Renal cortex interstitium (tissue), 11 donors: ENCODE measurements around the gene ASCC3. TPM values are rescaled to one million over a fixed set of nuclear protein-coding genes. Genes with fewer than 3 reads are reported as not detected.
A peak's percentile ranks its signal among the peaks of the same experiment; 100 is the strongest.
"Not testable (repeated sequence)": the region's sequence is repeated elsewhere in the genome, so short reads cannot be mapped to it uniquely, and the experiment has no call there.

ENCODE experiments used
- DNase-seq, 11 donors: peaks; one replicate each; pipeline ENCODE4 v3.0.0-alpha.2; 2013; ENCODE audit warnings: low read depth in 9 of 11, low spot score in 4 of 11; ENCODE audit errors: extremely low read depth in 1 of 11
- polyA plus RNA-seq, 3 donors: library from polyadenylated mRNA; unstranded; fragments of 120-200 nt; gene quantifications; one replicate each; pipeline ENCODE4 v1.2.1, GENCODE V29; 2013; ENCODE audit not compliant: insufficient read length in 3 of 3

Gene ASCC3
- polyA plus RNA-seq, 3 donors: 20.9 to 26.3 (median 21.6) TPM

- not testable (repeated sequence) for DNase-seq
Measured at GRCh38 chr6:100758386-100758785, 122.7 kb downstream of the ASCC3 start.

GRCh38 chr6:100753421-100753820 is 127.7 kb downstream of the ASCC3 start:
- no peak for DNase-seq

- DNase-seq: no peak
Measured at GRCh38 chr6:100751590-100751989, 129.5 kb downstream of the ASCC3 start.

- no peak for DNase-seq
Measured at GRCh38 chr6:100745419-100746041, 135.6 kb downstream of the ASCC3 start.

- DNase-seq: no peak
Measured at GRCh38 chr6:100740439-100740838, 140.7 kb downstream of the ASCC3 start.

- not testable (repeated sequence) for DNase-seq
Measured at GRCh38 chr6:100737720-100738119, 143.4 kb downstream of the ASCC3 start.

GRCh38 chr6:100731411-100731810 is 149.7 kb downstream of the ASCC3 start:
- no peak for DNase-seq

GRCh38 chr6:100730001-100730980 is 150.8 kb downstream of the ASCC3 start:
- no peak for DNase-seq

GRCh38 chr6:100726666-100727065 is 154.5 kb downstream of the ASCC3 start:
- no peak for DNase-seq

- DNase-seq: no peak
Measured at GRCh38 chr6:100724696-100725095, 156.4 kb downstream of the ASCC3 start.

GRCh38 chr6:100724222-100724621 is 156.9 kb downstream of the ASCC3 start:
- DNase-seq: no peak

- DNase-seq: no peak
Measured at GRCh38 chr6:100721256-100721655, 159.9 kb downstream of the ASCC3 start.

- peak in 6 of 11 donors; percentile 1 to 13 (median 6) for DNase-seq
Measured at GRCh38 chr6:100719883-100720682, 161.0 kb downstream of the ASCC3 start.

- no peak for DNase-seq
Measured at GRCh38 chr6:100712997-100713396, 168.1 kb downstream of the ASCC3 start.

- no peak for DNase-seq
Measured at GRCh38 chr6:100706491-100706890, 174.6 kb downstream of the ASCC3 start.

GRCh38 chr6:100704961-100705360 is 176.2 kb downstream of the ASCC3 start:
- no peak for DNase-seq

- DNase-seq: no peak
Measured at GRCh38 chr6:100701728-100702127, 179.4 kb downstream of the ASCC3 start.

- no peak for DNase-seq
Measured at GRCh38 chr6:100700009-100700408, 181.1 kb downstream of the ASCC3 start.

- no peak for DNase-seq
Measured at GRCh38 chr6:100695445-100695844, 185.7 kb downstream of the ASCC3 start.
